ENCODE results near the gene SMOC1.

The SMOC1 gene

GRCh38 chr14:69943084-69943780, 64.0 kb downstream of the SMOC1 start:
- no peak for DNase-seq

- DNase-seq: no peak
These were observed 66.1 kb downstream of the SMOC1 start for GRCh38 chr14:69945347-69945746.

- no peak for DNase-seq
These were observed 66.7 kb downstream of the SMOC1 start for GRCh38 chr14:69945912-69946311.

GRCh38 chr14:69948351-69948750, 69.1 kb downstream of the SMOC1 start:
- DNase-seq: no peak

GRCh38 chr14:69951263-69951662, 72.0 kb downstream of the SMOC1 start:
- no peak for DNase-seq

- DNase-seq: no peak
These were observed 72.7 kb downstream of the SMOC1 start for GRCh38 chr14:69951935-69952334.

GRCh38 chr14:69953266-69953915, 74.2 kb downstream of the SMOC1 start:
- no peak for DNase-seq

GRCh38 chr14:69955855-69956845, 76.9 kb downstream of the SMOC1 start:
- DNase-seq: no peak

GRCh38 chr14:69956970-69957369, 77.8 kb downstream of the SMOC1 start:
- DNase-seq: no peak

- DNase-seq: no peak
These were observed 78.8 kb downstream of the SMOC1 start for GRCh38 chr14:69957986-69958385.

- DNase-seq: no peak
These were observed 79.9 kb downstream of the SMOC1 start for GRCh38 chr14:69959136-69959535.

- no peak for DNase-seq
These were observed 81.1 kb downstream of the SMOC1 start for GRCh38 chr14:69960296-69960695.

GRCh38 chr14:69963966-69964365, 84.8 kb downstream of the SMOC1 start:
- DNase-seq: no peak

- DNase-seq: no peak
These were observed 85.6 kb downstream of the SMOC1 start for GRCh38 chr14:69964841-69965240.

GRCh38 chr14:69968132-69968531, 88.9 kb downstream of the SMOC1 start:
- DNase-seq: no peak

- DNase-seq: no peak
These were observed 89.5 kb downstream of the SMOC1 start for GRCh38 chr14:69968681-69969080.

GRCh38 chr14:69972755-69973154, 93.5 kb downstream of the SMOC1 start:
- DNase-seq: no peak

- DNase-seq: no peak
These were observed 94.6 kb downstream of the SMOC1 start for GRCh38 chr14:69973846-69974245.

- no peak for DNase-seq
These were observed 100.7 kb downstream of the SMOC1 start for GRCh38 chr14:69979882-69980281.

GRCh38 chr14:69980457-69981425, 101.5 kb downstream of the SMOC1 start:
- no peak for DNase-seq

GRCh38 chr14:69982220-69982839, 103.1 kb downstream of the SMOC1 start:
- DNase-seq: no peak

GRCh38 chr14:69982886-69983285, 103.7 kb downstream of the SMOC1 start:
- no peak for DNase-seq

Data from inflammatory macrophage (primary cell).